DMS 273 (cell line): ENCODE measurements around the gene CYB561.

Source experiments
- DNase-seq: peaks from one replicate; lab custom pipeline; 2025; ENCODE audit not compliant: unreplicated experiment; lab: John Stamatoyannopoulos, UW

CYB561 gene, protein sequence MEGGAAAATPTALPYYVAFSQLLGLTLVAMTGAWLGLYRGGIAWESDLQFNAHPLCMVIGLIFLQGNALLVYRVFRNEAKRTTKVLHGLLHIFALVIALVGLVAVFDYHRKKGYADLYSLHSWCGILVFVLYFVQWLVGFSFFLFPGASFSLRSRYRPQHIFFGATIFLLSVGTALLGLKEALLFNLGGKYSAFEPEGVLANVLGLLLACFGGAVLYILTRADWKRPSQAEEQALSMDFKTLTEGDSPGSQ

DNA sequence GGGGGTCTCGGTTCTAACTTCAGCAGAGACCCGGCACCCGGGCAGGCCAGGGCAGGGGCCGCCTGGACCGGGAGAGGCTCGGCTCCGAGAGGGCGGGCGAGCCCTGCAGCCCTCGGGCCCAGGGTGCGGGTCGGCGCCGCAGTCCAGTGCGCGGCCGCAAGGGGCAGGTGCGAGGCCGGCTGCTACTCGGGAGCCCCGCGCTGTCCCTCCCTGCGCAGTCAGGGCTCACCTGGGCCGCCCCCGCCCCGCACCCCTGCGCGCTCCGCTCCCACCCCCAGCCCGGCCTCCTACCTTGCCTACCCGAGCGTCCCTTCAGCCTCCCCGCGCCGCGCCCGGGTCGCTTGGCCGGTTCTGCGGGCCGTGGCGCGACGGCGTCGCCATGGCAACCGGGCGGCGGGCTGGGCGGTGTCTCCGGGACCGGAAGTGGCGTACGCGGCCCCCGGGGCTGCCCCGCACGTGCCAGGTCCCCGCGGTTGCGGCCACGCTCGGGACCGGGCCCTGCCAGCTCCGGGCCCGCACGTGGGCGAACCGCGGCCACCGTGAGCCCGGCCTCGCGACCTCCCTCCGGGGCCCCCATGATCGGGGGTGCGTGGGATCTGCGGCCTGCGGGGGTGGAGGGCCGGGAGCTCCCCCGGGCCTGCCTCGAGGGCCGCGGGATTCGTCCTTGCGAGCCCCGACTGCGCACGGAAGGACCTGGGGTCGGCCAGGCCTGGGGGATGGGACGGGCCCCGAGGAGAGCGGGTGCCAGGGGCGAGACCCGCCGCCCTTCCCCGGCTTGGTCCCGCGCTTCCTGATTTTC lies at the start of gene CYB561:
Gene CYB561 (minus strand): TSS at position 353 of the 799 bp plus-strand sequence. CDS start 8,759 bp downstream, outside the sequence.
- peak; percentile 91 for DNase-seq

- peak; percentile 84 for DNase-seq
Observed at GRCh38 chr17:63495491-63495890, 49.4 kb upstream of the CYB561 start.

GRCh38 chr17:63494300-63494928 lies 48.3 kb upstream of the CYB561 start:
- DNase-seq: no peak

DNA sequence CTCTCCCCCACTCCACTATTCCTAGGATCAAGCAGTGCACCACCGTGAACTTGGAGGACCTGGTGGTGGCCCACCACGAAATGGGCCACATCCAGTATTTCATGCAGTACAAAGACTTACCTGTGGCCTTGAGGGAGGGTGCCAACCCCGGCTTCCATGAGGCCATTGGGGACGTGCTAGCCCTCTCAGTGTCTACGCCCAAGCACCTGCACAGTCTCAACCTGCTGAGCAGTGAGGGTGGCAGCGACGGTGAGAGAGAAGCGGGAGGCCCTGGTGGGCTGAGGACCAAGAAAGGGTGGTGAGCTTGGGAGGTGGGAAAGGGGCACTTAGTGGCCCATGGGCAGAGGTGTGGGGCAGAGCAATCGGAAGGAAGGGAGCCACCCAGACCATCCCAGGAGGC lies 47.3 kb upstream of the CYB561 start:
- DNase-seq: no peak

GRCh38 chr17:63492940-63493339 lies 46.8 kb upstream of the CYB561 start:
- DNase-seq: peak; percentile 28

DNA sequence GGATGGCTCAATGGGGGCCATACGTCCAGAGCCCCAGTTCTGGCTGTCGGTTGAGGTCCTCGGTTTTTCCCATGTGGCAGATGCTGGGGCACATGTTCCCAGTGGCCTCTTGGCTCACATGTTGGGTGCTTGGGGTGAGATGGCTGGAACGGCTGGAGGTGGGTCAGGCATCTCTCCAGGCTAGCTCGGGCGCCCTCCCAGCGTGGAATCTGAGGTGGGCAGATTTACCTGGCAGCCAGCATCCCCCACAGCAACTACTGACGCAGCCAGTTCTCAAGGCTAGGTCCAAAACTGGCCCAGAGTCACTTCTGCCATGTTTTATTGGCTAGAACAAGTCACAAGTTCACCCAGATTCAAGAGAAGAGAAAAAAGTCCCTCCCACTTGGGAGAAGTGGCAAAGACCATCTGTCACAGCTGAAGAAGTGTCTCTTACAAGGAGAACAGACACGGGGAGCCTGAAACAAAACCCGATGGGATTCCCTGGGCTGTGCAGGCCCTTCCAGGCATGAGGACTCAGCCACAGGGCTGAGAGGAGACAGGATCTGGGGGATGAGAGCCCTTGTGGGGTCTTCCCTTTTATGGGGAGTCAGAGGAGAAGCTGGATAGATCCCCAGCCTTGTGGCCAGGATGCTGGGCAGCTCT lies 46.0 kb upstream of the CYB561 start:
- DNase-seq: peak; percentile 90

- no peak for DNase-seq
Observed at GRCh38 chr17:63491413-63491812, 45.3 kb upstream of the CYB561 start.

GRCh38 chr17:63490858-63491400 lies 44.8 kb upstream of the CYB561 start:
- no peak for DNase-seq

GRCh38 chr17:63490329-63490728 lies 44.2 kb upstream of the CYB561 start:
- no peak for DNase-seq

DNA sequence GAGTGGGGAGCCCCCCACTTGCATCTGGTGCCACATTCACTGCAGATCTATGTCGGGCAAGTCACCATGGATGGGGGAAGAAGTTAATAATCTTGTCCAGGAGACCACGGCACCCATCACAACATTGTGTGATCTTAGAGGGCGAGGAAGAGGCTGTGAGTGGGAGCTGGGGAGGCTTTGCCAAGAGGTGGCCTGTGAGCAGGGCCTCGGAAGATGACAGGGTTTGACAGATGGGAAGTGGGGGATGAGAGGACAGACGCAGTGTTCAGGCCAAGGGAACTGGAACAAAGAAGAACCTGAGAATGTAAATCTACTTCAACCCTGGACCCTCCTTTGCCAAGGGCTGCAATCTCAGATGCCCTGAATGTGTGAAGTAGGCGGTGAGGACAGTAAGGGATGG lies 43.2 kb upstream of the CYB561 start:
- peak; percentile 25 for DNase-seq

- DNase-seq: no peak
Observed at GRCh38 chr17:63488851-63489250, 42.7 kb upstream of the CYB561 start.

DNA sequence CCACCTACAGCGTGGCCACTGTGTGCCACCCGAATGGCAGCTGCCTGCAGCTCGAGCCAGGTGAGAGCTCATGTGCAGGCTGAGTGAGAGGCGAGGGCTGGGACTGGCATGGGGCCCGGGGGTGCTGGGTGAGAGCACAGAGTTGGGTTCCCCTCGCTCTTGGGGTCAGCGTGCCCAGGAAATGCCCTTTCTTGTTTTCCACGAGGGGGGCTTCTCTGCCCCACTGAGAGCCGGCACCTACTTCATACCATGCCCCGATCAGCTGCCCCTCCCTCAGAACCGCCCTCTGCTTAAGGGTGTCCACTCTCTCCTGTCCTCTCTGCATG lies 40.9 kb upstream of the CYB561 start:
- DNase-seq: no peak

- DNase-seq: no peak
Observed at GRCh38 chr17:63486317-63487013, 40.4 kb upstream of the CYB561 start.

DNA sequence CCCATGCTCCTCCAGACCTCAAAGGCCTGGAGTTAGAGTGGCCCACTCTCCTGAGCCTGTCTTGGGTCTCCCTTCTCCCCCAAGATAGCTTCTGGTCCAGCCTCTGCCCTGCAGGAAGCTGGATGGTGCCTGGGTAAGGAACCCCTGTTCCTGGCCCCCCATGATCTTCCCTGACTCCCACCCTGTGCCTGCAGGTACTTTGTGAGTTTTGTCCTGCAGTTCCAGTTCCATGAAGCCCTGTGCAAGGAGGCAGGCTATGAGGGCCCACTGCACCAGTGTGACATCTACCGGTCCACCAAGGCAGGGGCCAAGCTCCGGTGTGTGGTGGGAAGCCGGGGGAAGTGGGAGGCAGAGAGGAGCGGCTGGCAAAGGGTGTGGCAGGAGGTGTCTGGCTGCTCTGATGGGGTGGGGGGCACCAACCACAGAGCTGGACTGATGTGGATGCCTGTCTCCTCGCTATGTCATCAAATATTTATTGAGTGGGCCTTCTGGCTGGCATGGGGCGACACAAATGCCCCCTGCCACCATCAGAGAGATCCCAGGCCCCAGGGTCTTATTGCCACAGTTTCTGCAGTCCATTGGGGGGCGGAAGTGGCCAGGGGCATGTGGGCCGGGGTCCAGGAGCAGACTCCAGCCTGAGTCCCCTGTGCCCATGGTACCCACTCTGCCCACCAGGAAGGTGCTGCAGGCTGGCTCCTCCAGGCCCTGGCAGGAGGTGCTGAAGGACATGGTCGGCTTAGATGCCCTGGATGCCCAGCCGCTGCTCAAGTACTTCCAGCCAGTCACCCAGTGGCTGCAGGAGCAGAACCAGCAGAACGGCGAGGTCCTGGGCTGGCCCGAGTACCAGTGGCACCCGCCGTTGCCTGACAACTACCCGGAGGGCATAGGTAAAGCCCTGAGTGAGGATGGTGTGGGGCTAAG lies 37.8 kb upstream of the CYB561 start:
- DNase-seq: no peak

DNA sequence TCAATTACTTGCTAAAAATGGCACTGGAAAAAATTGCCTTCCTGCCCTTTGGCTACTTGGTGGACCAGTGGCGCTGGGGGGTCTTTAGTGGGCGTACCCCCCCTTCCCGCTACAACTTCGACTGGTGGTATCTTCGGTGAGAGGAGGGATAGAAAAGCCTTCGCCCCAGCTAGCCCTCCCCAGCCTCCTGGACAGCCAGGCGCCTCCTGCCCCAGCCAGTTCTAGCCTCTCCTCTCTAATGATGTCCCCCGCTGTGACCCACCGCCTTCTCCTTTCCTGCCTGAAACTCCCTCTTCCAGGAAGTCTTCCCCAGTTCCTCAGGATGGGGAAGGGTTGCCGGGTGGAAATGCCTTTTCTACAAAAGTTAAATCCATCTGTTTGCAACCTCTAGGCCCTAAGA lies 36.9 kb upstream of the CYB561 start:
- no peak for DNase-seq

GRCh38 chr17:63482509-63482908 lies 36.4 kb upstream of the CYB561 start:
- no peak for DNase-seq

DNA sequence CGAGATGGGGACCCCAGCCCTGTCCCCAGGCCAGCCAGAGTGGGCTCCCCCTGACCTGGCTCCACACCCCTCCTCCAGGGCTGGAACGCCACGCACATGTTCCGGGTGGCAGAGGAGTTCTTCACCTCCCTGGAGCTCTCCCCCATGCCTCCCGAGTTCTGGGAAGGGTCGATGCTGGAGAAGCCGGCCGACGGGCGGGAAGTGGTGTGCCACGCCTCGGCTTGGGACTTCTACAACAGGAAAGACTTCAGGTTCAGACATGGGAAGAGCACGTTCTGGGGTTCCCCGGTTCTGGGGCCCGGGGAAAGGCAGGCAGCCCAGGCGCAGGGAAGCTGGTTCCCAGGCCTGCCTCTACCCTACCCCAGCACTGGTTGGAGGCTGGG lies 35.4 kb upstream of the CYB561 start:
- peak; percentile 35 for DNase-seq

GRCh38 chr17:63480826-63481487 lies 34.9 kb upstream of the CYB561 start:
- DNase-seq: peak; percentile 84

DNA sequence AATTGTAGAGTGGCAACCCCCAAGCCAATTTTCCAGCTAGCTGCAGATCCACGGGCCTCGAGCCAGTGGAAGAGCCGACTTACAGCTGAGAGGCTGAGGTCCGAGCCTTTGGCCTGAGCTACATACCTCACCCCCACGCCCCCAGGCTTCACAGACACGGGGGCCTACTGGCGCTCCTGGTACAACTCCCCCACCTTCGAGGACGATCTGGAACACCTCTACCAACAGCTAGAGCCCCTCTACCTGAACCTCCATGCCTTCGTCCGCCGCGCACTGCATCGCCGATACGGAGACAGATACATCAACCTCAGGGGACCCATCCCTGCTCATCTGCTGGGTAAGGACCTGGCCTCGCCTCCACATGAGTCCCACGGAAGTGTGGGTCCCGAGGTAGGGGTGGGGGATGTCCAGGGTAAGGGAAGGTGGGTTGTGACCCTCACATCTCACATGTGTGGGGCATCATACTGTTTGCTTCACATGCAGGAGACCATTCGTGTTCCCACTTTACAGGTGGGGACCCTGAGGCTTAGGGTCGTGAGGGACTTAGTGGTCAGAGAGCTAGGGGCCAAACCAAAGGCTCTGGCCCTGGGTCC lies 34.2 kb upstream of the CYB561 start:
- DNase-seq: no peak
